Germinal center (tissue), 1 donor: Measurements from ENCODE around the gene NEURL1.

ENCODE experiments used
- DNase-seq: peaks from one replicate; pipeline ENCODE4 v3.0.0; 2012; ENCODE audit warnings: mixed read lengths, low spot score

NEURL1 gene

GRCh38 chr10:103546401-103546800 is 52.9 kb downstream of the NEURL1 start:
- no peak for DNase-seq

GRCh38 chr10:103547391-103547946 is 54.0 kb downstream of the NEURL1 start:
- DNase-seq, result no peak

GRCh38 chr10:103548006-103548405 is 54.5 kb downstream of the NEURL1 start:
- DNase-seq, result peak; percentile 83

GRCh38 chr10:103548581-103549348 is 55.3 kb downstream of the NEURL1 start:
- no peak for DNase-seq

- no peak for DNase-seq
Observed at GRCh38 chr10:103549349-103549685, 55.8 kb downstream of the NEURL1 start.

- DNase-seq, result no peak
Observed at GRCh38 chr10:103550229-103550628, 56.7 kb downstream of the NEURL1 start.

- DNase-seq, result no peak
Observed at GRCh38 chr10:103551619-103552602, 58.4 kb downstream of the NEURL1 start.

- DNase-seq, result no peak
Observed at GRCh38 chr10:103552856-103553742, 59.6 kb downstream of the NEURL1 start.

GRCh38 chr10:103553743-103554487 is 60.4 kb downstream of the NEURL1 start:
- DNase-seq, result no peak

- no peak for DNase-seq
Observed at GRCh38 chr10:103554488-103555324, 61.2 kb downstream of the NEURL1 start.

GRCh38 chr10:103555325-103555649 is 61.8 kb downstream of the NEURL1 start:
- no peak for DNase-seq

- DNase-seq, result no peak
Observed at GRCh38 chr10:103555712-103556111, 62.2 kb downstream of the NEURL1 start.

GRCh38 chr10:103556383-103557007 is 63.0 kb downstream of the NEURL1 start:
- no peak for DNase-seq

- no peak for DNase-seq
Observed at GRCh38 chr10:103557455-103557854, 64.0 kb downstream of the NEURL1 start.

GRCh38 chr10:103558911-103559310 is 65.4 kb downstream of the NEURL1 start:
- DNase-seq, result no peak

GRCh38 chr10:103559776-103560175 is 66.3 kb downstream of the NEURL1 start:
- no peak for DNase-seq

GRCh38 chr10:103560886-103561285 is 67.4 kb downstream of the NEURL1 start:
- no peak for DNase-seq

GRCh38 chr10:103562383-103562782 is 68.9 kb downstream of the NEURL1 start:
- no peak for DNase-seq

GRCh38 chr10:103563231-103564115 is 70.0 kb downstream of the NEURL1 start:
- no peak for DNase-seq
